Adrenal gland (tissue), 12 donors: ENCODE data around the gene TOM1. TPM values are rescaled to one million over a fixed set of nuclear protein-coding genes. Genes with fewer than 3 reads are reported as not detected.

Experiments
- DNase-seq, 7 donors: peaks; one replicate each; pipeline ENCODE4 v3.0.0-alpha.2; 2019 to 2020
- H3K27ac ChIP-seq, 5 donors: fragments of 200-600 bp; sonication (generic) in 4 of 5; 1 replicate in 3 of 5; 2 replicates in 2 of 5; pipeline versions ENCODE4 v1.5.1 to v1.8.0; 2016 to 2020; ENCODE audit warnings: mild to moderate bottlenecking in 1 of 5
- H3K27me3 ChIP-seq: fragments of 200-600 bp; 2 replicates; pipeline ENCODE4 v1.8.0; 2021
- H3K36me3 ChIP-seq, 2 donors: fragments of 200-600 bp; replicated peaks in 1 of 2; 1 replicate in 1 of 2; 2 replicates in 1 of 2; pipeline versions ENCODE4 v1.5.1 to v1.8.0; 2018 to 2022
- H3K4me1 ChIP-seq, 2 donors: fragments of 200-600 bp; replicated peaks in 1 of 2; 1 replicate in 1 of 2; 2 replicates in 1 of 2; pipeline versions ENCODE4 v1.5.1 to v1.8.0; 2018 to 2021
- H3K4me3 ChIP-seq, 4 donors: fragments of 200-600 bp; sonication (generic) in 3 of 4; one replicate each; pipeline ENCODE4 v1.5.1; 2016 to 2018
- H3K9me3 ChIP-seq, 3 donors: fragments of 200-600 bp; sonication (generic) in 1 of 3; replicated peaks in 1 of 3; 1 replicate in 2 of 3; 2 replicates in 1 of 3; pipeline versions ENCODE4 v1.5.1 to v1.8.0; 2016 to 2021
- POLR2A ChIP-seq, 2 donors: fragments of 450-650 bp; IDR thresholded peaks; one replicate each; pipeline ENCODE4 v1.6.1; 2017; ENCODE audit warnings: antibody characterized with exemption in 2 of 2, mild to moderate bottlenecking in 2 of 2, moderate library complexity in 1 of 2
- WGBS, 4 donors: extraction: QIAGEN DNeasy Blood & Tissue Kit in 2 of 4; methylation state at CpG; one replicate each; pipeline versions ENCODE4 v1.1.5 to v1.1.7; 2013 to 2017; 5-methylcytosine and 5-hydroxymethylcytosine counted together
- intact Hi-C, 2 donors: fragments of 100-400 bp; cut with DNase I; formaldehyde crosslinking; loops; one replicate each; pipeline versions ENCODE4 v1.14.1 to v1.15.0; 2022 to 2023
- polyA plus RNA-seq, 3 donors: library from polyadenylated mRNA; stranded (reverse); fragments of 200-250 nt in 2 of 3; fragments of 350-450 nt in 1 of 3; fragmentation: Illumina TruSeq in 1 of 3; extraction: RNeasy Lipid Tissue Mini Kit (QIAGEN cat#74804) in 1 of 3; gene quantifications; one replicate each; pipeline ENCODE4 v1.2.3, GENCODE V29; 2013 to 2014
- total RNA-seq, 9 donors: library from RNA; depleted of rRNA in 4 of 9; stranded (reverse); fragments of >200 nt in 4 of 9; fragments of 120-200 nt in 1 of 9; fragmentation: NEBNext Ultra II Directional in 1 of 9; extraction: Animal tissue kit (Norgen Biotek cat#: 25700) in 1 of 9; gene quantifications; one replicate each; pipeline versions ENCODE4 v1.1.0 to v1.2.4, GENCODE V29; 2013 to 2023
- TF ChIP-seq, protein P1 (sequence below), 6 experiments: fragments of 450-650 bp in 4 of 6; fragments of 200-600 bp in 2 of 6; sonication (generic) in 1 of 6; IDR thresholded peaks; 1 replicate in 5 of 6; 2 replicates in 1 of 6; pipeline versions ENCODE4 v1.5.1 to v1.8.0; 2016 to 2021; ENCODE audit warnings: antibody characterized with exemption in 6 of 6, mild to moderate bottlenecking in 2 of 6, moderate library complexity in 1 of 6
- donor health status: healthy with polysubstance abuse.
- donor health status: Bipolar disorder and iron deficiency.
- donor health status: DM: yes; HTN: yes; CAD: no.
- donor health status: DM: no; HTN: no; CAD: no.
- donor health status: DM: no; HTN: no; CAD: no.
- donor health status: DM: yes; HTN: yes; CAD: no.

Gene TOM1
- total and polyA plus RNA-seq, 12 donors = 57.5 to 188 (median 106) TPM

DNA sequence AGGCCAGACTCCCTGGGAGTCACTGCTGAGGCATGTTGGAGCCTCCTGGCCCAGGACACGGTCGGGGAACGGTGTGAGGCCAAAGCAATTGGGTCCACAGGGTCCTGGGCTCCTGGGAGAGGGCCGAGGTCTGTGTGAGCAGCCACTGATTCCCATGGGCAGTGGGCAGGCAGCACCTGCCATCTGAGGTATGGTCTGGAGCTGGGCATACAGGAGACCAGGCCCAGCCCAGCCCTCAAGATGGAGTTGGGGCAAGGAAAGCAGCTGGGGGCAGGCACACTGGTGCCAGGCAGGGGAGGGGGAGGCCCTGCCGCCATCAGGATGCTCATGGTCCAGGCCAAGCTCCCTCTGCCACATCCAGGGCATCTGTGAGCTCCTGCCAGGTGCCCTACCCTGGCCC, 49.0 kb downstream of the TOM1 start:
- whole genome bisulfite sequencing, 4 donors = 85 to 94% (median 93%) methylated on average over 4 to 5 of the region's 5 CpGs; no CpG with 5 or more reads in 1 of the 4 donors
- intact Hi-C loops = loop anchor here in 1 of 2 donors (10.0 kb wide), 1 partner anchor 236 kb away; no protein-coding TSS in a partner anchor
- H3K27ac ChIP-seq = peak overlapping the region in 1 of 5 donors; percentile 77
- H3K4me1 ChIP-seq = peaks cover 14 to 19% of the 10 kb centered on the region in 2 donors
- TF ChIP-seq, protein P1, sequence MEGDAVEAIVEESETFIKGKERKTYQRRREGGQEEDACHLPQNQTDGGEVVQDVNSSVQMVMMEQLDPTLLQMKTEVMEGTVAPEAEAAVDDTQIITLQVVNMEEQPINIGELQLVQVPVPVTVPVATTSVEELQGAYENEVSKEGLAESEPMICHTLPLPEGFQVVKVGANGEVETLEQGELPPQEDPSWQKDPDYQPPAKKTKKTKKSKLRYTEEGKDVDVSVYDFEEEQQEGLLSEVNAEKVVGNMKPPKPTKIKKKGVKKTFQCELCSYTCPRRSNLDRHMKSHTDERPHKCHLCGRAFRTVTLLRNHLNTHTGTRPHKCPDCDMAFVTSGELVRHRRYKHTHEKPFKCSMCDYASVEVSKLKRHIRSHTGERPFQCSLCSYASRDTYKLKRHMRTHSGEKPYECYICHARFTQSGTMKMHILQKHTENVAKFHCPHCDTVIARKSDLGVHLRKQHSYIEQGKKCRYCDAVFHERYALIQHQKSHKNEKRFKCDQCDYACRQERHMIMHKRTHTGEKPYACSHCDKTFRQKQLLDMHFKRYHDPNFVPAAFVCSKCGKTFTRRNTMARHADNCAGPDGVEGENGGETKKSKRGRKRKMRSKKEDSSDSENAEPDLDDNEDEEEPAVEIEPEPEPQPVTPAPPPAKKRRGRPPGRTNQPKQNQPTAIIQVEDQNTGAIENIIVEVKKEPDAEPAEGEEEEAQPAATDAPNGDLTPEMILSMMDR (IDR thresholded peaks at IDR 0.05) = no peak
- TF ChIP-seq POLR2A (IDR thresholded peaks at IDR 0.05) = no peak
- peaks cover 0 to 42% of the 10 kb centered on the region in 2 donors for H3K36me3 ChIP-seq
- H3K27me3 ChIP-seq = no peaks in the 10 kb centered on the region
- H3K4me3 ChIP-seq = no peak overlapping the region
- H3K9me3 ChIP-seq = no peaks in the 10 kb centered on the region
- DNase-seq = no peak

DNA sequence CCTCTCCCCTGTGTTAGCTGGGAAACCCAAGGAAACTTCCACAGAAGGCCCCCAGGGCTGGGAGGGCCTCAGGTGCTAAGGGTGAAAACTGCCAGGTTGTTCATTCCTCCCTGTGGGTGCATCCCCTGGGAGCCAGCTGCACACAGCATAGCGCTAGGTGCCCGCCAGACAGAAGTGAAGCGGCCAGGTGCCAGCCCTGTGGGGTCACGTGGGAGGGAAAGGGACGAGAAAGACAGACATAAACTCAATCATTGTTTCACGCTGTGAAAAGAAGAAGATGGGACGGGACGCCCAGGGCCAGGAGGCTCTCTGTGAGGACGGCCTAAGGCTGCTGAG, 49.6 kb downstream of the TOM1 start:
- H3K27ac ChIP-seq = peak overlapping the region in 1 of 5 donors; percentile 77
- DNase-seq = peak in 2 of 7 donors; percentile 43 to 78

DNA sequence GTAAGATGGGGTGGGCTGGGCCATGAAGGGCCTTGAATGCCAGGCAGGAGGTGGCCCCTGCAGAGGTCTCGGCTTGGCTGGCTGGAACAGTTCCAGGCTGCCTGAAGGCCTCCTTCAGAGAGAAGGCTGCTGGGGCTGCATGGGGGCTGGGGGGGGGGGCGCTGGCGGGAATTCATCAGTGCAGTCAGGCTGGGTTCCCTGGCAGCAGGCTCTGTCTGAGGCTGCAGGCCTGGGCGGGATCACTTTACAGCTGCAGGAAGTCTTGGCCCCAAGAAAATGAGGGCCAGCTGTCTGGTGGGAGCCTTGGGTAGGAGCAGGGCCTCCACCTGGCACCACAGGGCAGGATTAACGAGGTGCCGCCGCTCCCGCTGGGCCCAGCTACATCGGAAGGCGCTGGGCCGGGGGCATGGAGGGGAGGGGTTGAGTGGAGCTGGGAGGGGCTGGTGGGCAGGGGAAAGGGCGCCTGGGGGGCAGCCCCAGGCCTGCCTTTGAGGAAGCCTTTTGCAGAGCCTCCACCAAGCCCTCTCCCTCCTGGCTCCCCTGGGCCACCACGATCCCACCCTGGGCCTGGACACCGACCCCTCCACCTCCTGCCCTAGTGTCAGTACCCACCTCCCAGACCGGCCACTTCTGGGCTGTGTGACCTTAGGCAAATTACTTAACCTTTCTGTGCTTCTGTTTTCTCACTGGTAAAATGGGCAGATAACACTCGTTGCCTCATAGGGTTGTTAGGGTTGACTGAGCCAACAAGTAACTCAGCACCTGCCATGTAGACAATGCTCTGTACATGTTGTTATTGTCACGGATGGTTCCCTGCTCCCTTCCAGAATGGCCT, 50.2 kb downstream of the TOM1 start:
- H3K27me3 ChIP-seq = no peaks in the 10 kb centered on the region
- peaks cover 14 to 19% of the 10 kb centered on the region in 2 donors for H3K4me1 ChIP-seq
- TF ChIP-seq POLR2A (IDR thresholded peaks at IDR 0.05) = no peak
- TF ChIP-seq, protein P1 (IDR thresholded peaks at IDR 0.05) = no peak
- no peaks in the 10 kb centered on the region for H3K9me3 ChIP-seq
- no peak overlapping the region for H3K4me3 ChIP-seq
- H3K36me3 ChIP-seq = peaks cover 0 to 32% of the 10 kb centered on the region in 2 donors
- intact Hi-C loops = loop anchor here (5.0 to 10.0 kb wide), 3 partner anchors 232 to 272 kb away; no protein-coding TSS in a partner anchor
- peak in 6 of 7 donors; percentile 51 to 78 (median 60) for DNase-seq
- 42 to 60% (median 49%) methylated on average over 7 to 17 of the region's 17 CpGs for WGBS, 4 donors
- peak overlapping the region in 2 of 5 donors; percentile 69 to 77 for H3K27ac ChIP-seq

More for the DNA sequence above, 49.6 kb downstream of the TOM1 start:
- H3K27me3 ChIP-seq = no peaks in the 10 kb centered on the region
- WGBS, 4 donors = 34 to 50% (median 44%) methylated on average over 9 of the region's 9 CpGs
- peaks cover 0 to 38% of the 10 kb centered on the region in 2 donors for H3K36me3 ChIP-seq
- intact Hi-C loops = loop anchor here in 1 of 2 donors (10.0 kb wide), 1 partner anchor 235 kb away; no protein-coding TSS in a partner anchor
- TF ChIP-seq, protein P1 (IDR thresholded peaks at IDR 0.05) = no peak
- no peak for TF ChIP-seq POLR2A (IDR thresholded peaks at IDR 0.05)
- no peak overlapping the region for H3K4me3 ChIP-seq
- H3K4me1 ChIP-seq = peaks cover 14 to 19% of the 10 kb centered on the region in 2 donors
- no peaks in the 10 kb centered on the region for H3K9me3 ChIP-seq
